Stomach (tissue), 4 donors: ENCODE measurements around the gene ING2.

Experiments used
- CTCF ChIP-seq, 7 experiments: fragments of 450-650 bp in 4 of 7; fragments of 200-600 bp in 3 of 7; sonication (generic) in 3 of 7; IDR thresholded peaks; one replicate each; pipeline ENCODE4 v1.5.1; 2016 to 2019; ENCODE audit warnings: antibody characterized with exemption in 7 of 7, control low read depth in 2 of 7, mild to moderate bottlenecking in 1 of 7
- POLR2A ChIP-seq, 4 donors: fragments of 450-650 bp; IDR thresholded peaks; one replicate each; pipeline ENCODE4 v1.6.1; 2016; ENCODE audit warnings: antibody characterized with exemption in 4 of 4, control low read depth in 2 of 4, mild to moderate bottlenecking in 1 of 4, moderate library complexity in 1 of 4

- TF ChIP-seq CTCF (IDR thresholded peaks at IDR 0.05) = no peak
- no peak for TF ChIP-seq POLR2A (IDR thresholded peaks at IDR 0.05)
These were observed 10.6 kb downstream of the ING2 start for GRCh38 chr4:183515411-183515810.
